GM12801 (cell line): ENCODE results near the gene PDE1C.

Experiments used
- TF ChIP-seq, protein P1 (sequence below): IDR thresholded peaks from one replicate; pipeline ENCODE4 v1.5.1; 2011; ENCODE audit warnings: control low read depth; ENCODE audit not compliant: insufficient read length; ENCODE audit errors: extremely low read depth

PDE1C gene

DNA sequence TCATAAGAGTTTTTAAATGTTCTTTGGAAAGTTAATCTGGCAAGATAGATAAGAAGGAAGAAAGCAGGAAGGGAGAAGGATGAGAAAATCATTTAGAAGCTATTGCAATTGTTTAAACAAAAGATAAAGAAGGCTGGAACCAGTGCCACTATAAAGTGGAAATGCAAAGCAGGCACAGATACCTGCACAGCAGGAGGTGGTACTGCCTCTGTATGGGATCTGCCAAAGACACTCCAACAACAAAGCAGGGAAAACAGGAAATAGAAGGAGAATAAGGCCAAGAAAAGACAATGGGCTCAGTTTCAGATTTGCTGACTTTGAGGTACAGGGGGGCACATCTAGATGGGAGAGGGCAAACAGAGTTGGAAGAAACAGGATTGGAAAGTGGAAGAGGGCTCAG is 244.6 kb downstream of the PDE1C start:
- TF ChIP-seq, protein P1, sequence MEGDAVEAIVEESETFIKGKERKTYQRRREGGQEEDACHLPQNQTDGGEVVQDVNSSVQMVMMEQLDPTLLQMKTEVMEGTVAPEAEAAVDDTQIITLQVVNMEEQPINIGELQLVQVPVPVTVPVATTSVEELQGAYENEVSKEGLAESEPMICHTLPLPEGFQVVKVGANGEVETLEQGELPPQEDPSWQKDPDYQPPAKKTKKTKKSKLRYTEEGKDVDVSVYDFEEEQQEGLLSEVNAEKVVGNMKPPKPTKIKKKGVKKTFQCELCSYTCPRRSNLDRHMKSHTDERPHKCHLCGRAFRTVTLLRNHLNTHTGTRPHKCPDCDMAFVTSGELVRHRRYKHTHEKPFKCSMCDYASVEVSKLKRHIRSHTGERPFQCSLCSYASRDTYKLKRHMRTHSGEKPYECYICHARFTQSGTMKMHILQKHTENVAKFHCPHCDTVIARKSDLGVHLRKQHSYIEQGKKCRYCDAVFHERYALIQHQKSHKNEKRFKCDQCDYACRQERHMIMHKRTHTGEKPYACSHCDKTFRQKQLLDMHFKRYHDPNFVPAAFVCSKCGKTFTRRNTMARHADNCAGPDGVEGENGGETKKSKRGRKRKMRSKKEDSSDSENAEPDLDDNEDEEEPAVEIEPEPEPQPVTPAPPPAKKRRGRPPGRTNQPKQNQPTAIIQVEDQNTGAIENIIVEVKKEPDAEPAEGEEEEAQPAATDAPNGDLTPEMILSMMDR, result no peak

DNA sequence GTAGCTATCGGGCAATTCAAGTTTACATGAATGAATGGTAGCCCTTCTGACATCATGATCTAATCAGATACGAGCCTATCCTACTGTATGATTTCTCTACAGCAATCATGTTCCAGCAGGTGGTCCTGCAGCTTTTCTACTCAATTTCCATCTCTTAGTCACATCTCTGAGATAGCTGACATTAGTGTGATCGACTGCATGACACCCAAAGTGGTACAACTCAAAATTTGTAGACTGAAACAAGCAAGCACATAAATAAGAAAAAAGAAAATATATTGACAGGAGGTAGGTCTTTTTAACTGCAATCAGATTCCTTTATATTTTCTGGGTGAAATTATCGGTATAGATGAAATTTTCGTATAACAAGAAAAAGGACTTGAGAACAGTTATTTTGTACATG is 251.2 kb downstream of the PDE1C start:
- TF ChIP-seq, protein P1, result no peak

DNA sequence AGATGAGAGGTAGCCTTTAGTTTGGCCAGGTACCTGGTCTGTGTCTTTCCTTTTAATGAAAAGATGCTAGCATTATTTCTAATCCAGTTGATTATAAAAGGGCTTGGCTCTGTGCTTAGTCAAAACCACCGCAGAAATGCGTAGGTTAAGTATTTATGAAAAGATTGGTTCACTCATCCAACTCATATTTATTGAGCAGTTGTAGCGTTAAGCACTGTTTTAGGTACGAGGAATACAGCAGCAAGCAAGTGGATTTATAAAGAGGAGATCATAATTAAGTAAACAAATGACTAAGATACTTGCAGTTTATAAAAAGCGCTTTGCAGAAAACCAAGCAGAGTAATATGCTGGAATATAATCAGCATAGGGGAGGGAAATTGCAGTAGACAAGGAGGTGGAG is 253.4 kb downstream of the PDE1C start:
- TF ChIP-seq, protein P1, result no peak

DNA sequence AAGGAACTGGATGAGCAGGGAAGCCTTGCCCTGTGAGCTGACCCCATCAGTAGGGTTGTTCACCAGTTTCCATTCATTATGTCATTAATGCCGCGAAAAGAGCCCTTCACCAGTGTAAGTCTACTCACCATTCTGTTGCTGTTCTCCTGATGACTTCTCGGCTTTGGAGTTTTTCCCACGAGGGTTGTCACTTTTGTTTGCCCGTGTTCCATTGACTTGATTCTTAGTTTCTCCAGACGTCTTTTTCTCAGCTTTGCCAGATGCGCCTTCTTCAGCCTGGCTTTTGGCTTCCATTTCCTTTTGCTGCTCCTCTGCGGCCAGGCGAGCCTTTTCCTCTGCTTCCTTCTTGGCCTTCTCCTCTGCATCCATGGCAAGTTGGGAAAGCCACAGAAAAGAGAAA is 254.4 kb downstream of the PDE1C start:
- TF ChIP-seq, protein P1, result no peak

DNA sequence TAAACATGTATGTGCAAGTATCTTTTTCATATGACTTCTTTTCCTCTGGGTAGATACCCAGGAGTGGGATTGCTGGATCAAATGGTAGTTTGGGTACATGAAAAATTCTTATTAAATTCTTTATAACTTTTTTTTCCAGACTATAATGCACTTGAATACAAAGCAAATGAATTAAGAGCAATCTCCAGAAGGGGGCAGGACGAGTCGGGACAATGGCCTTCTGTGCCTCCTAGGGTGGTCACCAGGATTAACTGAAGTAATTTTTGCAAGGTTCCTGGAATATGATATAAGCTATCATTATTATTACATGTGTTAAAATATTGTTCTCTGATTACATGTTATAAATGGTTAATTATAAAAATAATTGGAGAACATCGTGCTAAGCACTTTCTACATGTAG is 256.0 kb downstream of the PDE1C start:
- TF ChIP-seq, protein P1, result no peak

DNA sequence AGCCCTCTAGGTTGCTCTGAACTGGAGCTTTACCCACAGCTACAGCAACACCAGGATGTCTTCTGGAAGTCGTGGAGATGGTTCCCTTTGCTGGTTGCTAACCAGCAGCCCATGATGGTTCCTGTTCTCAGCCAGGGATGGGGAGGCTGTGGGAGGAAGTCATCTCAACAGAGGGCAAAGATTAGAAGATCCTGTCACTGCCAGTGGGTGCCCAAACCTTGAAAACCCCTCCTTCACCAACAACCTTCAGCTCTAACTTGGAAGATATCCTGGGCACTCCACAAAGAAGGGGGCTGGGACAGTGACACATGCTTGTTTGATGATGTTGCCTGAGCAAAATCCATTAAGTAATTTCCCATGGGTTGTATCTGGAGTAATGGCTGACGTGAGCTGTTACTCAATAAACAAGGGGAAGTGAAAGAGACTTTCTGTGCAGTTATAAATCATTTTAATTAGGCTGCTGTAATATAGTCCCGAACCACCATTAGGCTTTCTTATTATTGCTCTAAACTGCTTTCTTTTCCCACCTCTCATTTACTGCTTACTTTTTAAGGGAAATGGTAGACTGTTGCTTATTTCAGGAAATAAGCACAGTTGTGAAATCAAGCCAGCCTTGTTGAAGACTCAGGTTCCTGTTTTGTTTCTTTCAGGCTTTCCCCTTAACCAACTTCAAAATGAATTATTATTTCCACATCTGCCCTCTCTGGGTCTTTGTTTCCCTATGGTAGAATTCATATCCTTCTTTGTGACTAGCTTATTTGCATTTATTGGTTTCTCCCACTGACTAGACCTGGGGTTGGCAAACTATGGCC is 258.4 kb downstream of the PDE1C start:
- TF ChIP-seq, protein P1, result no peak

DNA sequence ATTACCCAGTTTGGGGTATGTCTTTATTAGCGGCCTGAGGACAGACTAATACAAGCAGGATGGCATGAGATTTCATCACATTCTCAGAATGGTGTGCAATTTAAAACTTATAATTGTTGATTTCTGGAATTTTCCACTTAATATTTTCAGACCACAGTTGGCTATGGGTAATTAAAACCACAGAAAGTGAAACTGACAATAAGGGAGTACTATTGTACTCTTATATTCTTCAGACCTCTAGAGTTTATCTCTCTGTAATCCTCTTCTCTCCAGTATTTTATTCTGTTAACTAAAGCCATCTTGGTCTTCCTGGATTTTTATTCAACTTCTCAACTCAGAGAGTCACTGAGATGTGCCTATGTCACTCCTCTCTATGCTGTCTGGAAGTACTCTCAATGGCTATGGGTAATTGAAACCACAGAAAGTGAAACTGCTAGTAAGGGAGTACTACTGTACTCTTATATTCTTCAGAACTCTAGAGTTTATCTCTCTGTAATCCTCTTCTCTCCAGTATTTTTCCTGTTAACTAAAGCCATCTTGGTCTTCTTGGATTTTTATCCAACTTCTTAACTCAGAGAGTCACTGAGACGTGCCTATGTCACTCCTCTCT is 264.9 kb downstream of the PDE1C start:
- TF ChIP-seq, protein P1, result no peak
